ENCODE measurements around the gene PCDHGC4.

Gene PCDHGC4

GRCh38 chr5:141483902-141484301, 928 bp upstream of the PCDHGC4 start:
- no peak for TF ChIP-seq CTCF (IDR thresholded peaks at IDR 0.05; ENCODE audit: borderline replicate concordance, insufficient read depth, low read depth, low read length)
- H3K4me3 ChIP-seq (ENCODE audit: low read depth, low read length) = no peak overlapping the region

- no peak overlapping the region for H3K4me3 ChIP-seq (ENCODE audit: low read depth, low read length)
- no peak for TF ChIP-seq CTCF (IDR thresholded peaks at IDR 0.05; ENCODE audit: borderline replicate concordance, insufficient read depth, low read depth, low read length)
Measured at GRCh38 chr5:141484310-141484640, 555 bp upstream of the PCDHGC4 start.

GRCh38 chr5:141485321-141486055, 658 bp downstream of the PCDHGC4 start:
- H3K4me3 ChIP-seq (ENCODE audit: low read depth, low read length) = no peak overlapping the region
- no peak for TF ChIP-seq CTCF (IDR thresholded peaks at IDR 0.05; ENCODE audit: borderline replicate concordance, insufficient read depth, low read depth, low read length)

- no peak for TF ChIP-seq CTCF (IDR thresholded peaks at IDR 0.05; ENCODE audit: borderline replicate concordance, insufficient read depth, low read depth, low read length)
- H3K4me3 ChIP-seq (ENCODE audit: low read depth, low read length) = no peak overlapping the region
Measured at GRCh38 chr5:141486091-141486490, 1.3 kb downstream of the PCDHGC4 start.

- no peak for TF ChIP-seq CTCF (IDR thresholded peaks at IDR 0.05; ENCODE audit: borderline replicate concordance, insufficient read depth, low read depth, low read length)
- H3K4me3 ChIP-seq (ENCODE audit: low read depth, low read length) = no peak overlapping the region
Measured at GRCh38 chr5:141487131-141487530, 2.3 kb downstream of the PCDHGC4 start.

- TF ChIP-seq CTCF (IDR thresholded peaks at IDR 0.05; ENCODE audit: borderline replicate concordance, insufficient read depth, low read depth, low read length) = no peak
- H3K4me3 ChIP-seq (ENCODE audit: low read depth, low read length) = no peak within 1 kb of the TSS
Measured at GRCh38 chr5:141488591-141489561, 4.0 kb downstream of the PCDHGC4 start, which contains the start of gene PCDHGC5. Gene PCDHGC5 (plus strand): TSS chr5:141489081. CDS start chr5:141489241, 160 bp downstream.
